Activated CD4-positive, alpha-beta memory T cell treated with anti-CD3 and anti-CD28 coated beads, Interleukin-2, amount 10 ng/mL, durations not matched to agents 7 days and 5 days (primary cell): ENCODE results near the gene OPN1LW. TPM values are rescaled to one million over a fixed set of nuclear protein-coding genes. Genes with fewer than 3 reads are reported as not detected.
"Not testable (repeated sequence)": the region's sequence is repeated elsewhere in the genome, so short reads cannot be mapped to it uniquely, and the experiment has no call there.

Source experiments
- CTCF ChIA-PET: fragments of 350-600 bp; sonication (Branson Sonifier 250); formaldehyde crosslinking; loops from one replicate; lab custom pipeline; 2021; ENCODE audit warnings: antibody characterized with exemption, inconsistent platforms; lab: Charles Lee
- POLR2A ChIA-PET: fragments of 350-600 bp; sonication (Branson Sonifier 250); formaldehyde crosslinking; loops from one replicate; lab custom pipeline; 2021; ENCODE audit warnings: antibody characterized with exemption; lab: Charles Lee
- DNase-seq: peaks from one replicate; pipeline ENCODE4 v3.0.0-alpha.2; 2020
- H3K27ac Mint-ChIP-seq: one replicate; pipeline ENCODE4 v1.8.0; 2021; ENCODE audit warnings: mild to moderate bottlenecking, mixed read lengths
- H3K27me3 Mint-ChIP-seq: one replicate; pipeline ENCODE4 v1.8.0; 2021; ENCODE audit warnings: mixed read lengths
- H3K36me3 Mint-ChIP-seq: one replicate; pipeline ENCODE4 v1.8.0; 2021; ENCODE audit warnings: low read depth, mixed read lengths
- H3K4me1 Mint-ChIP-seq: one replicate; pipeline ENCODE4 v1.8.0; 2021; ENCODE audit warnings: mixed read lengths
- H3K4me3 Mint-ChIP-seq: one replicate; pipeline ENCODE4 v1.8.0; 2021; ENCODE audit warnings: mild to moderate bottlenecking, mixed read lengths
- H3K9me3 Mint-ChIP-seq: one replicate; pipeline ENCODE4 v1.8.0; 2021; ENCODE audit warnings: mixed read lengths
- total RNA-seq, 2 experiments: library from RNA; stranded (reverse); gene quantifications; one replicate each; pipeline ENCODE4 v1.2.3, GENCODE V29; 2021

The OPN1LW gene
- total RNA-seq = not detected

DNA sequence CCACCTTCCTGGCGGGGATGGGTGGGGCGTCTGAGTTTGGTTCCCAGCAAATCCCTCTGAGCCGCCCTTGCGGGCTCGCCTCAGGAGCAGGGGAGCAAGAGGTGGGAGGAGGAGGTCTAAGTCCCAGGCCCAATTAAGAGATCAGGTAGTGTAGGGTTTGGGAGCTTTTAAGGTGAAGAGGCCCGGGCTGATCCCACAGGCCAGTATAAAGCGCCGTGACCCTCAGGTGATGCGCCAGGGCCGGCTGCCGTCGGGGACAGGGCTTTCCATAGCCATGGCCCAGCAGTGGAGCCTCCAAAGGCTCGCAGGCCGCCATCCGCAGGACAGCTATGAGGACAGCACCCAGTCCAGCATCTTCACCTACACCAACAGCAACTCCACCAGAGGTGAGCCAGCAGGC lies at the start of gene OPN1LW:
Gene OPN1LW, plus strand, starts transcription at position 234 of the 400 bp plus-strand sequence. Its CDS starts 41 bp downstream, at position 275.
- H3K36me3 Mint-ChIP-seq, H3K27ac Mint-ChIP-seq, DNase-seq, H3K4me1 Mint-ChIP-seq, POLR2A ChIA-PET, H3K4me3 Mint-ChIP-seq, H3K9me3 Mint-ChIP-seq, H3K27me3 Mint-ChIP-seq, CTCF ChIA-PET: not testable (repeated sequence)

DNA sequence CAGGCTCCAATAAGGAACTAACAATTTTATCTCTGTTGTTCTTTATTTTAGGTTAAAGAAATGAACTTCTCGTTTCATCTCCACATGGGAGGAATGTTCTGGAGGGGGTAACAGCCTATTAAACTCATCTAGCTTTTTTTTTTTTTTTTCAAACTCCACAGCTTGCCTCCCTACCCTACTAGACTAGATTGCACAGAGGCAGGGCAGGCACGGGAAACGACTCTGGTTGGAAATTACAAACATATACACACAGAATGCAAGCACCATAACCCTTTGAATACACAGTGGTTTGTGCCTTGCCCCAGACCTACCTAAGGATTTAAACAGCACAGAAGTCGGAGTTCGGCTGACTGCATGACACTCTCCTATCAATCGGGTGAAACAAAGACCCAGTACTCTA lies 49.2 kb upstream of the OPN1LW start:
- Mint-ChIP-seq H3K27ac (peak overlapping the region; percentile 70), H3K9me3 (no peaks in the 10 kb centered on the region)
- POLR2A ChIA-PET = interaction anchor here (0.8 to 2.4 kb wide), 5 partner anchors 12 to 453 kb away, joined by 3 to 6 read pairs (median 5); partner anchors contain the start of gene IKBKG

DNA sequence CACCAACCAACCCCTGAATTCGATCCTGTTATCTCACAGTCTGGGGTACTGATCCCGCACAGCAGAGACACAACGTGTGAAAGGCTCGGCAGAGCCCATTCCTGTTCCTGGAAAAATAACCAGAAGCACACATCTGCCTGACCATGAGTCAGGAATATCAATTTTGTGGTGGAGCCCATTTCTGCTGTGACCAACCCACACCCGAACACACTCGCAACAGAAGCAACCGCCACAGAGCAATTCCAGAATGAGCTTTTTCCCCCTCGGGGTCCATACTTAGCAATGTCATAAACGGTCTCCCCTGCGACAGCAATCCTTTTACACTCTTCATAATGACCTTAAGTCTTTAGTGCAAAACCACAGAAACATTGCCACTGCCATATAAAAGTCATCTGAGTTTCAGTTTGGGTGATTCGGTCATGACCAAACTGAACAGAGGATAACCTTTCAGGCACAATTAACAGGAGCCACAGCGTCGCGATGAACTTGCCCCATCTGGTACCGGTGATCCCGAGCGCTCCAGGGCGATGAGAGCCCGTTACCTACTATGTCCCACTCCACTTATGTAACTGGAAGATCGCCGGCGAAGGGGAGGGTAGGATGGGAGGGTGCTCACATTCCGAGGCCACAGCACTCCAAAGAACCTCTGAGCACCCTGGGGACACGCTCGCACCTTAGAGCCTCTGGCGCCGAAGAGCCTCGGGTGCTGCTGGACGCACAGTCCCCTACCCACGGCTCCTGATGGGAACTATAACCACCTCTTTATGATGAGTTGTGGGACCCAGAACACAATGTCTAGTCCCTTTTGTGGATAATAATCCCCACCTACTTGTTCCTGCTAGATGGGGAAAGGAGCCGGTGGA lies 47.7 kb upstream of the OPN1LW start:
- Mint-ChIP-seq H3K4me1 (peaks cover 65% of the 10 kb centered on the region), H3K4me3 (peak overlapping the region; percentile 97), H3K27ac (peak overlapping the region; percentile 96), H3K27me3 (no peaks in the 10 kb centered on the region), H3K9me3 (no peaks in the 10 kb centered on the region), H3K36me3 (peaks cover 16% of the 10 kb centered on the region)
- POLR2A ChIA-PET = interaction anchor here (2.4 kb wide), 1 partner anchor 39 kb away, joined by 6 read pairs; no protein-coding TSS in a partner anchor
- peak; percentile 19 for DNase-seq
- CTCF ChIA-PET = interaction anchor here (1.5 kb wide), 1 partner anchor 39 kb away, joined by 3 read pairs; no protein-coding TSS in a partner anchor

More for the DNA sequence above, 49.2 kb upstream of the OPN1LW start:
- CTCF ChIA-PET = interaction anchor here (1.0 to 1.2 kb wide), 3 partner anchors 29 to 81 kb away, joined by 3 to 5 read pairs (median 3); no protein-coding TSS in a partner anchor
- H3K4me3 Mint-ChIP-seq = peak overlapping the region; percentile 97
- no peak for DNase-seq
- no peaks in the 10 kb centered on the region for H3K27me3 Mint-ChIP-seq
- peaks cover 24% of the 10 kb centered on the region for H3K36me3 Mint-ChIP-seq
- H3K4me1 Mint-ChIP-seq = peaks cover 69% of the 10 kb centered on the region

DNA sequence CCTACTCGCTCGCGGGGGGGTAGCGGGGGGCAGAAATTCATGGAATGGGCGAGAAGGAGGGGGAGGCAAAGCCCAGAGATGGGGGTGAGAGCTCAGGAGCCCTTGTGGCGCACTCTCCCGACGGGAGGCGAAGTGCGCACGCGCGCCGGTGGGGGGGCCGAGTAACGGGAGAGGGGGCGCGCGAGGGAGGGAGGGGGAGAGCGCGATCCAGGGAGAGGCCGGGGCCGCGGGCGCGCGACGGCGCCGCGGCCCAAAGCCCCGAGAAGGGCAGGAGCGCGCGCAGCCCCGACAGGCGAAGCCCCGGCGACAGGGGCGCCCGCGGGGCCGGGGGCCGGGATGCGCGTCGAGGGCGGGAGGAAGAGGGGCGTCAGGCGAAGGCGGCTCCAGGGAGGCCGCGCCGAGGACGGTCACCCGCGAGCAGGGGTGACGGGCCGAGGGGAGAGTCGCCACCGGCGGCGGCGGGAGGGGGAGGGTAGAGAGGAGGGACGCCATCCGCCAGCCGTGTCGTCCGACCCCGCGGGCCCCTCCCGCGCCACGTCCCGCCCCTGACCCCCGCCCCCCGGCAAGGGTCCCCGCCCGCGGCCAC lies 46.9 kb upstream of the OPN1LW start:
- POLR2A ChIA-PET = interaction anchor here (1.0 kb wide), 2 partner anchors 27 to 169 kb away, joined by 3 read pairs; no protein-coding TSS in a partner anchor
- H3K4me1 Mint-ChIP-seq = peaks cover 61% of the 10 kb centered on the region
- CTCF ChIA-PET = interaction anchor here (0.8 to 1.5 kb wide), 2 partner anchors 38 to 40 kb away, joined by 3 read pairs; no protein-coding TSS in a partner anchor
- no peaks in the 10 kb centered on the region for H3K9me3 Mint-ChIP-seq
- peaks cover under 1% of the 10 kb centered on the region for H3K27me3 Mint-ChIP-seq
- H3K27ac Mint-ChIP-seq = peak overlapping the region; percentile 96
- H3K36me3 Mint-ChIP-seq = peaks cover 16% of the 10 kb centered on the region
- H3K4me3 Mint-ChIP-seq = peak overlapping the region; percentile 97
- peak; percentile 61 for DNase-seq

DNA sequence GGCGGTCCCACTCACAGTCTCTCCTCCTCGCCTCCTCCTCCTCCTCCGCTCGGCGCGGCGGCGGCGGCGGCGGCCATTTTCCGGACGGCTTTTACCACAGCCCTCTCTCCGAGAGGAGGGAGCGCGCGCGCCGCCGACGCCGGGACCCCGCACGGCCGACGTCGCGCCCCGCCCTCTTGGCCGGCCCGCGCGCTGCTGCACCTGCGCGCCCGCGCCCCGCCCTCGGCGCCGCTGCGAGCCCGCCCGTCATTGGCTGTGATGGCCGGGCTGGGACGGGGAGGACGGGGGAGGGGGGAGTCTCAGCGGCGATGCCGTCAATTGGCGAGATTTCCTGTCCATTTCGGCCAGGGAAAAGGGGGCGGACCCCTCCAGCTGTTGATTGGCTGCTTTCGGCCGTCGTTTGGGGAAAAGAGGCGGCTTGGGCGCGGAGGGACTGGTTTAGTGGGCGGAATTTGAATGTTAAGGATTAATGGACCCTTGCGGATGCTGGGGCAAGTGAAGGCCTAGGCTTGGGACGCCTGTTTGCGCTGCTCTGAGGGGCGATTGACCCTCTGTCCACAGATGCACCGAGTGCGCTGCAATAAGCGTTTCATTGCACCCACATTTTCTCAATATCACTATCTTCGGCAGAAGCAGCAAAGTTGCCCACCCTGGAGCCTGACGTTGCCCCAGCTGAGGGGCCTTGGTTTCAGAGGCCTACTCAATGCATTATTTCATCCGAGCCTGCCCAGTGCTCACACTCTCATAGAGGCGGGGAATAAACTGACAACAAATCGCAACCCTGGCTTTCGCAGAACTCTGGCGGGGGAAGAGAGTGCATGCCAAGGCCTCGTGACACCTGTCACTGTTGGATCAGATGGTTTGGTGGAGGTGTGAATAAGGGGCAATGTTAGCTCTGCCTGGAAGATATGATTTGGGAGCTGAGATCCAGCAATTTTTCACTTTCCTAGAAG lies 46.2 kb upstream of the OPN1LW start, which contains the start of gene MECP2:
Gene MECP2, minus strand, starts transcription at position 129 of the 953 bp plus-strand sequence.
- Mint-ChIP-seq H3K27ac (peak within 1 kb of the TSS; percentile 96), H3K36me3 (peaks cover 16% of the 10 kb centered on the region), H3K4me1 (peaks cover 55% of the 10 kb centered on the region), H3K27me3 (peaks cover 2% of the 10 kb centered on the region), H3K4me3 (peak within 1 kb of the TSS; percentile 97), H3K9me3 (no peaks in the 10 kb centered on the region)
- ChIA-PET CTCF (interaction anchor here (0.8 to 1.5 kb wide), 2 partner anchors 38 to 39 kb away, joined by 3 read pairs; no protein-coding TSS in a partner anchor), POLR2A (interaction anchor here (1.0 kb wide), 2 partner anchors 26 to 170 kb away, joined by 3 read pairs; no protein-coding TSS in a partner anchor)
- peak; percentile 92 for DNase-seq

DNA sequence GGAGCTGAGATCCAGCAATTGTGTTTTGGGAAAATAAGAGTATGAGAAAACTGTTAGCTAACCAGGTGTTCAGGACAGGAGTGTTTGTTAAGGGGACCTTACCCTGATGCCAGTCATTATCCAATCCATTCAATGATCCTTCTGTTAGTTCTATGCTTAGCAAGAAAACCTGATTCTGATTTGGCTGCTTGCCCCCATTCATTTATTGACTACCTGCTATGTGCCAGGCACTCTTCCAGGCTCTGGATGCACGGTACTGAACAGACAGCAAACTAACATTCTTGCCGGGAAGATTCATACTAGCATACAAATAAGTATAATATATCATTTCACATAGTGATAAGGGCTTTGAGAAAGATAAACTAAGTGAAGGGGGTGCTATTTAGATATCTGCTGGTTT lies 45.5 kb upstream of the OPN1LW start:
- peaks cover 16% of the 10 kb centered on the region for H3K36me3 Mint-ChIP-seq
- peak overlapping the region; percentile 78 for H3K4me3 Mint-ChIP-seq
- DNase-seq = no peak
- no peaks in the 10 kb centered on the region for H3K9me3 Mint-ChIP-seq
- H3K27ac Mint-ChIP-seq = peak overlapping the region; percentile 76
- ChIA-PET POLR2A (no interaction called here), CTCF (no interaction called here)
- H3K4me1 Mint-ChIP-seq = peaks cover 50% of the 10 kb centered on the region
- peaks cover 2% of the 10 kb centered on the region for H3K27me3 Mint-ChIP-seq

DNA sequence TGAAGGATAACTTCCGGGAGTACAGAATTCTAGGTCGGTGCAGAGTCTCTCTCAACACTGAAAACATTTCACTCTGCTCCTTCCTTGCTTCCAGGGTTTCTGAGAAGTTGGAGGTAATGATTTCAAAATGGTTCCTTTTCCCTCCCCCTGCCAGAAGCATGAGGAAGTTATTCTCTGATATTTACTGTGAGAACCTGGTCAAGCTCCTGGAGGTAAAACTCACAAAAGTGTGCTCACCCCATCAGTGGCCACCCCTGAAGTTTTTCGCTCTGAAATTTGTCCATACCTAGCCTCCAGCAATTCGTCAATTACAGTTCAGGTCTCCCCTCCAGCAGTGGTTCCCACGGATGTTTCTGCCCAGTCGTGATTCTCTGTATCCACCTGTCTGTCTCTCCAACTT lies 30.3 kb upstream of the OPN1LW start:
- peaks cover 6% of the 10 kb centered on the region for H3K27me3 Mint-ChIP-seq
- peaks cover 5% of the 10 kb centered on the region for H3K4me1 Mint-ChIP-seq
- H3K36me3 Mint-ChIP-seq = no peaks in the 10 kb centered on the region
- no peak overlapping the region for H3K4me3 Mint-ChIP-seq
- H3K27ac Mint-ChIP-seq = no peak overlapping the region
- ChIA-PET CTCF (interaction anchor here (1.1 kb wide), 1 partner anchor 259 kb away, joined by 3 read pairs; no protein-coding TSS in a partner anchor), POLR2A (no interaction called here)
- no peaks in the 10 kb centered on the region for H3K9me3 Mint-ChIP-seq
- no peak for DNase-seq

DNA sequence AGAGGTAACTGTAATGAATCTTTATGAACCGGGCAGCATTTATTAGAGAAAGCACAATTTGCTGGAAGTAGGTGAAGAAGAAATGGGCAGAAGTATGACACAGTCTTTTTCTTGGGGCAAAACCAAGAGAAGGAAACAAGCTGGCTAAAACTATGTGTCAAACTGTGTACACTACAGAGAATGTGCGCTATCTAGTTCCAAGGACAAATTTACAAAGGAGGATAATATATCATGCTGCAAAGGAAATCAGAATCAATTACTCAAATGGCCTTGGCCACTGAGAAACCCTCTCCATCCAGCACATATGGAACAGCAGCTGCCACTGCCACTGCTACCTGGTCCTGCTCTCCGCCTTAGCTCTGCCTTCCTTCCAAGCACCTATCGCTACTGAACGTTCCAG lies 29.4 kb upstream of the OPN1LW start:
- POLR2A ChIA-PET = no interaction called here
- no peak for DNase-seq
- no peaks in the 10 kb centered on the region for H3K36me3 Mint-ChIP-seq
- CTCF ChIA-PET = no interaction called here
- peaks cover 5% of the 10 kb centered on the region for H3K4me1 Mint-ChIP-seq
- peaks cover 6% of the 10 kb centered on the region for H3K27me3 Mint-ChIP-seq
- no peaks in the 10 kb centered on the region for H3K9me3 Mint-ChIP-seq
- no peak overlapping the region for H3K4me3 Mint-ChIP-seq
- peak overlapping the region; percentile 62 for H3K27ac Mint-ChIP-seq

DNA sequence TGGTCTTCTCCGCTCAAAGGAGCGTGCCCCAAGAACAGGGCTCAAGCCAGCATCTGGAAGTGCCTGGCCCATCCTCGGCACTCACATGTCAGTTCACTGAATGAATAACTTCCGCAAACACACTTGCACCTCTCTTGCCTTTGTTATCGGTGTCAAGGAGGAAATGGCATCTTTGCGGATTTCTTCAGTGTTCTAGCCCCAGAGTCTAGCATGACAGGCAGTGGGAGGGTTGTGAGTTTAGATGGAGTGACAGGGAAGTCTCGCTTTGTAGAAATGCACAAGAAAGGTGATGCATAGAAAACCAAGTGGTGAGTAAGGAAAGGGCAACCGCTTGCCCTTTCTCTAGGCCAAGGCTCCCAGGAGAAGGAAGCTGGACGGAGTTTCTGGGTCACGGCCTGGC lies 29.0 kb upstream of the OPN1LW start:
- Mint-ChIP-seq H3K36me3 (no peaks in the 10 kb centered on the region), H3K27me3 (peaks cover 6% of the 10 kb centered on the region), H3K9me3 (no peaks in the 10 kb centered on the region), H3K27ac (peak overlapping the region; percentile 62), H3K4me3 (no peak overlapping the region), H3K4me1 (peaks cover 5% of the 10 kb centered on the region)
- DNase-seq = no peak
- CTCF ChIA-PET = no interaction called here
- POLR2A ChIA-PET = no interaction called here

DNA sequence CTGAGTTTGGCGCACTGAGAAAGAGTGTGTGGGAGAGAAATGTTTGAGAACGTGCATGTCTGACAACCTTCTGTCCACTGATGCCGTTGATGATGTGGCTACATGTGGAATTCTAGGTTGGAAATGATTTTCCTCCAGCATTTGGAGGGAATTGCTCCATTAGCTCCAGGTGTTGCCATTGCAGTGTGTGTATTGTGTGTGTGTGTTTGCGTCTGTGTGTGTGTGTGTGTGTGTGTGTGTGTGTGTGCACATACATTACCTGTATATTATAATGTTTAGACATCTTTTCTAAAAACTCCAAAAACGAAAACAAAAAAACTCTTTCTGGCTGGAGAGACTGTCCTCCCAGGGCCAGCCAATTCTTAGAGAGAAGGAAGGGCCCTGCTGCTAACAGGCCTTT lies 28.3 kb upstream of the OPN1LW start:
- H3K27ac Mint-ChIP-seq = no peak overlapping the region
- H3K4me3 Mint-ChIP-seq = no peak overlapping the region
- peaks cover 5% of the 10 kb centered on the region for H3K4me1 Mint-ChIP-seq
- H3K9me3 Mint-ChIP-seq = no peaks in the 10 kb centered on the region
- POLR2A ChIA-PET = no interaction called here
- CTCF ChIA-PET = no interaction called here
- H3K27me3 Mint-ChIP-seq = peaks cover 6% of the 10 kb centered on the region
- no peak for DNase-seq
- H3K36me3 Mint-ChIP-seq = no peaks in the 10 kb centered on the region

DNA sequence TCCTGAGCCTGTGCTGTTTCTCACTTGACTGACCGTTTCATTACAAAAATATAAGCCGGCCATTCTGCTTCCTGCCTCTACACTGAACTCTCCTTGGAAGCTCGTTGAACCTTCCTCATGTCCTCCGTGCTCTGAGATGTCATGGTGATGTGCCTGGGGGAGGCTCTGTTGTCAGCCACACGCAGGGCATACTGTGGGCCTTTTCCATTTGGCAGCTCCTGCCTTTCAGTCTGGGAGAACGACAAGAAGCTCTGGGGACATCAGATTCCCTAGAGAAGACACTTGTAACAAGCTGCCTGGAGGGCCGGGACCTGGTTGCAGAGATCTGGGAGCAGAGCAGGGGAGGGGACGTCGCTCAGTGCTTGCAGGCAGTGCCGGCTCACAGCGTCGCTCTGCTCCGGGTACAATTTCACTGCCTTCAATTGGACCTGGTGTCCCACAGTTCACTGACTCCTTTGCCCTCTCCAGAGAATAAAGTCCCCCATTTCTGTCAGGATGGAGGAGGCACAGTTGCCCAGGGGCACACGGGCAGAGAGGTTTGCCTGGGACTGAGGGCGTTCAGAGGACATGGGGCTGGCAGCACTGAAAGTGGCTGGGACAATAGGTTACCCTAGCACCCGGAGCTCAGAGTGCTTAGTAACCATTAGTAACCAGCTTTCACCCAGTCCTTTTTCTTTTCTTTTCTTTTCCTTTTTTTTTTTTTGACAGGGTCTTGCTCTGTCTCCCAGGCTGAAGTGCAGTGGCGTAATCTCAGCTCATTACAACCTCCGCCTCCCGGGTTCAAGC lies 27.4 kb upstream of the OPN1LW start:
- H3K36me3 Mint-ChIP-seq = no peaks in the 10 kb centered on the region
- ChIA-PET CTCF (interaction anchor here (0.6 kb wide), 1 partner anchor 17 kb away, joined by 3 read pairs; no protein-coding TSS in a partner anchor), POLR2A (interaction anchor here (1.4 kb wide), 1 partner anchor 24 kb away, joined by 3 read pairs; no protein-coding TSS in a partner anchor)
- peaks cover 6% of the 10 kb centered on the region for H3K27me3 Mint-ChIP-seq
- no peak overlapping the region for H3K27ac Mint-ChIP-seq
- no peak overlapping the region for H3K4me3 Mint-ChIP-seq
- H3K4me1 Mint-ChIP-seq = peaks cover 5% of the 10 kb centered on the region
- no peak for DNase-seq
- no peaks in the 10 kb centered on the region for H3K9me3 Mint-ChIP-seq
